ENCODE results near the gene C17orf50. TPM values are rescaled to one million over a fixed set of nuclear protein-coding genes. Genes with fewer than 3 reads are reported as not detected.

Gene C17orf50
- total RNA-seq, 3 donors from 2014 or later, result not detected

DNA sequence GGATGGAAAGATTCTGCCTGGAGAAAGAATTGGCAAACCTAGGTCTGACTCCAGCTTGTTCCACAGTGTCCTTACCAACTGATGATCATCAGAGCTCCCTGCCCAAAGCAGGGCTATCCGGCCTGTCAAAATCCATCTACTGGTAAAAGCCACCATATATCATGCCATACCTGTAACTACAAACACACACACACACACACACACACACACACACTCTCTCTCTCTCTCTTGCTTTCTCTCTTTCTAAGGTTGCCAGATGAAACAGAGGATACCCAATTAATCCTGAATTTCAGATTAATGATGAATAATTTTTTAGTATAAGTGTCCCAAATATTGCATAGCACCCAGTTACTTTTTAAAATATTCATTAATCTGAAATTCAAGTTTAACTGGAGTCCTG is 36.3 kb downstream of the C17orf50 start:
- no peaks in the 10 kb centered on the region for H3K9me3 ChIP-seq
- DNase-seq (ENCODE audit: low spot score in 2 of 2), result no peak
- intact Hi-C loops (cut with DNase I; ENCODE audit: low total_unique reads), result no loop called here
- peaks cover 6% of the 10 kb centered on the region in 2 donors for H3K4me1 ChIP-seq
- no peak overlapping the region for H3K27ac ChIP-seq
- H3K36me3 ChIP-seq, result no peaks in the 10 kb centered on the region
- H3K4me3 ChIP-seq, result no peak overlapping the region
- TF ChIP-seq, protein P1, sequence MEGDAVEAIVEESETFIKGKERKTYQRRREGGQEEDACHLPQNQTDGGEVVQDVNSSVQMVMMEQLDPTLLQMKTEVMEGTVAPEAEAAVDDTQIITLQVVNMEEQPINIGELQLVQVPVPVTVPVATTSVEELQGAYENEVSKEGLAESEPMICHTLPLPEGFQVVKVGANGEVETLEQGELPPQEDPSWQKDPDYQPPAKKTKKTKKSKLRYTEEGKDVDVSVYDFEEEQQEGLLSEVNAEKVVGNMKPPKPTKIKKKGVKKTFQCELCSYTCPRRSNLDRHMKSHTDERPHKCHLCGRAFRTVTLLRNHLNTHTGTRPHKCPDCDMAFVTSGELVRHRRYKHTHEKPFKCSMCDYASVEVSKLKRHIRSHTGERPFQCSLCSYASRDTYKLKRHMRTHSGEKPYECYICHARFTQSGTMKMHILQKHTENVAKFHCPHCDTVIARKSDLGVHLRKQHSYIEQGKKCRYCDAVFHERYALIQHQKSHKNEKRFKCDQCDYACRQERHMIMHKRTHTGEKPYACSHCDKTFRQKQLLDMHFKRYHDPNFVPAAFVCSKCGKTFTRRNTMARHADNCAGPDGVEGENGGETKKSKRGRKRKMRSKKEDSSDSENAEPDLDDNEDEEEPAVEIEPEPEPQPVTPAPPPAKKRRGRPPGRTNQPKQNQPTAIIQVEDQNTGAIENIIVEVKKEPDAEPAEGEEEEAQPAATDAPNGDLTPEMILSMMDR (IDR thresholded peaks at IDR 0.05), result no peak
- no peak for TF ChIP-seq POLR2AphosphoS5 (IDR thresholded peaks at IDR 0.05)
- no peak for TF ChIP-seq POLR2A (IDR thresholded peaks at IDR 0.05)
- H3K27me3 ChIP-seq, result peaks cover 0 to 7% of the 10 kb centered on the region in 2 donors

DNA sequence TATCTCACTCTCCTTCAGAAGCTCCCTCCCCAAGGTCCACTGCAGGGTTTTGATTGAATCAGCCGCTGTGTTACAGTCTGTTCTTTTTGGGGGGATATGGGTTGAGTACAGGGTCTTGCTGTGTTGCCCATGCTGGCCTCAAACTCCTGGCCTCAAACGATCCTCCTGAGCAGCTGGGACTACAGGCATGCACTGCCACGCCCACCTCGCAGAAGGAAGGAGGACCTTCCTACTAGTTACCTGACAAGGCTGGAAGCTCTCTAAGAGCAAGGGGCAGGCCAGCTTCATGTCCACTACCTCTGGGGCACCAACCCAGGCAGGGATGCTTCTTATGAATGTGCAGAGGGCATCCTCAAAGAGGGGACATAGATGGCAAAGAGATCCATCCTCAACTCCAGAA is 36.7 kb downstream of the C17orf50 start:
- intact Hi-C loops (cut with DNase I; ENCODE audit: low total_unique reads), result no loop called here
- DNase-seq (ENCODE audit: low spot score in 2 of 2), result no peak
- H3K27me3 ChIP-seq, result peaks cover 0 to 7% of the 10 kb centered on the region in 2 donors
- H3K9me3 ChIP-seq, result no peaks in the 10 kb centered on the region
- no peaks in the 10 kb centered on the region for H3K36me3 ChIP-seq
- no peak for TF ChIP-seq POLR2A (IDR thresholded peaks at IDR 0.05)
- no peak for TF ChIP-seq POLR2AphosphoS5 (IDR thresholded peaks at IDR 0.05)
- TF ChIP-seq, protein P1 (IDR thresholded peaks at IDR 0.05), result no peak
- H3K27ac ChIP-seq, result no peak overlapping the region
- H3K4me3 ChIP-seq, result no peak overlapping the region
- H3K4me1 ChIP-seq, result peaks cover 6% of the 10 kb centered on the region in 2 donors

DNA sequence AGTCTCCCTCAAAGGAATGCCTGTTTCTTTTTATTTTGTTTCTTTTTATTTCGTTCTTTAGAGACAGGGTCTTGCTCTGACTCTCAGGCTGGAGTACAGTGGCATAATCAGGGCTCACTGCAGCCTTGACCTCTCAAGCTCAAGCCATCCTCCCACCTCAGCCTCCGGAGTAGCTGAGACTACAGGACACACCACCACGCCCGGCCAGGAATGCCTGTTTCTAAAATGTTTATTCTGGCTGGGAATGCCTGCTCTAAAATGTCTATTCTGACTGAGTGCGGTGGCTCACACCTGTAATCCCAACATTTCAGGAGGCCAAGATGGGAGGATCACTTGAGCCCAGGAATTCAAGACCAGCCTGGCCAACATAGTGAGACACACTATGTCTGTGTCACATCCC is 37.2 kb downstream of the C17orf50 start:
- peaks cover 6% of the 10 kb centered on the region in 2 donors for H3K4me1 ChIP-seq
- peaks cover 0 to 4% of the 10 kb centered on the region in 2 donors for H3K27me3 ChIP-seq
- H3K4me3 ChIP-seq, result no peak overlapping the region
- no peaks in the 10 kb centered on the region for H3K36me3 ChIP-seq
- no peak overlapping the region for H3K27ac ChIP-seq
- intact Hi-C loops (cut with DNase I; ENCODE audit: low total_unique reads), result no loop called here
- TF ChIP-seq POLR2A (IDR thresholded peaks at IDR 0.05), result no peak
- TF ChIP-seq POLR2AphosphoS5 (IDR thresholded peaks at IDR 0.05), result no peak
- TF ChIP-seq, protein P1 (IDR thresholded peaks at IDR 0.05), result no peak
- DNase-seq (ENCODE audit: low spot score in 2 of 2), result no peak
- no peaks in the 10 kb centered on the region for H3K9me3 ChIP-seq

DNA sequence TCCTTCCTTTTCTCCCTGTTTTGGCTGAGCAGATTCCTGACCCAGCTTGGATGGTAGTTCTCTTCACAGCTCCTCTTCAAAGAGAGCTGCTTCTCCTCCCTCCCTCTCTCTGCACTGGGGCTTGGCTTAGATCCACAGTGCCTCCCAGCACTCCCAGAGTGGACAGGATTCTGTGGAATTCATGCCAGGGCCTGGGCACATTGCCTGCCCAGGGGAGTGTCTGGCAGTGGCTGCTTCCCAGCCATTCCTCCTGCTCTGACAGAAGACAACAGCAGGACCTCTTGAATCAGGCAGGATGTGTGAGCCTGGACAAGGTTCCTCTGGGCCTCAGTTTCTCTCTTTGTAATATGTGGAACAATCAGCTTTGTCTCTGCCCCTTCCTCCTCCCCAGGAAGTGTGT is 39.3 kb downstream of the C17orf50 start:
- no peaks in the 10 kb centered on the region for H3K9me3 ChIP-seq
- H3K27ac ChIP-seq, result peak overlapping the region; percentile 17 to 54
- TF ChIP-seq POLR2AphosphoS5 (IDR thresholded peaks at IDR 0.05), result peak in 1 of 3 donors; percentile 25
- TF ChIP-seq POLR2A (IDR thresholded peaks at IDR 0.05), result no peak
- H3K4me1 ChIP-seq, result peaks cover 4 to 6% of the 10 kb centered on the region in 2 donors
- H3K27me3 ChIP-seq, result no peaks in the 10 kb centered on the region
- DNase-seq (ENCODE audit: low spot score in 2 of 2), result peak; percentile 88 to 90
- no peaks in the 10 kb centered on the region for H3K36me3 ChIP-seq
- intact Hi-C loops (cut with DNase I; ENCODE audit: low total_unique reads), result no loop called here
- no peak overlapping the region for H3K4me3 ChIP-seq

DNA sequence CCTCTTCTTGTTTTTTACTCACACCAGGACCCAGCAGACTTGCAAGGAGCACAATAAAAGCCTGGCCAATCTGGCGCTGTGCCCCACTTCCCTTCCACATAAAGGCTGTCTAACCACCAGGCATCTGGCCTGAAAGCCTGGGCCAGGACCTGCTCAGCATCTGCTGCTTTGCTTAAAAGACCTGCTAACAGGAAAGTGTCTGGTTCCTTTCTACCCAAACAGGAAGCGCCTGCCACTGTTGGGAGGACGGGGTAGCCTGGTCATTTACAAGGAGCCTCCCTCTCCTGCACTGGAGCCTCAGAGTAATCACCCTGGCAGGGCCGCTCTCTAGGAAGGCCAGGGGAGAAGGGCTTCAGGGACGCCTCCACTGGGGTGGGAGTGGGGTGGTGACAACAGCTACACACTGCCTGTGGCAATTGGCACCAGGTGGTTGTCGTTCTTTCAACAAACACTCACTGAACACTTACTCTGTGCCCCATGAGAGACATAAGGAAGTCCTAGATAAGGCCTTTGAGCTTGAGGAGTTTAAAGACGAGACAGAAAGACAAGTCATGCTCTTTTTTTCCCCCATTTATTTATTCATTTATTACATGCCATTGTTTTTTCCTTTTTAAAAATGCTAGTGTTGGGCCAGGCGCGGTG is 41.0 kb downstream of the C17orf50 start:
- intact Hi-C loops (cut with DNase I; ENCODE audit: low total_unique reads), result no loop called here
- H3K27ac ChIP-seq, result peak overlapping the region; percentile 65 to 71
- TF ChIP-seq POLR2A (IDR thresholded peaks at IDR 0.05) (no peak), POLR2AphosphoS5 (IDR thresholded peaks at IDR 0.05) (no peak)
- TF ChIP-seq, protein P1 (IDR thresholded peaks at IDR 0.05), result no peak
- no peaks in the 10 kb centered on the region for H3K36me3 ChIP-seq
- peak overlapping the region in 1 of 3 donors; percentile 10 for H3K4me3 ChIP-seq
- DNase-seq (ENCODE audit: low spot score in 2 of 2), result peak; percentile 63 to 75
- H3K27me3 ChIP-seq, result no peaks in the 10 kb centered on the region
- peaks cover 0 to 6% of the 10 kb centered on the region in 2 donors for H3K4me1 ChIP-seq
- H3K9me3 ChIP-seq, result no peaks in the 10 kb centered on the region

Data from breast epithelium (tissue), 4 donors.